ENCODE results near the gene GPATCH3. TPM values are rescaled to one million over a fixed set of nuclear protein-coding genes. Genes with fewer than 3 reads are reported as not detected.

GPATCH3 gene
- total and polyA plus RNA-seq, 2 experiments from 2014 or later = 6.3 to 9.3 TPM

- 82 to 89% methylated on average over 13 of the region's 13 CpGs for WGBS, 2 experiments (ENCODE audit: low coverage in 1 of 2, low lambda C conversion rate in 2 of 2, missing lambda C conversion rate in 2 of 2)
- Histone ChIP-seq H3K4me2 (ENCODE audit: unreplicated experiment) (no peak overlapping the region), H4K20me1 (ENCODE audit: insufficient read depth) (no peaks in the 10 kb centered on the region), H3K79me2 (ENCODE audit: insufficient read depth) (no peaks in the 10 kb centered on the region; the same call in 1 of the 2 replicates), H3K4me1 (ENCODE audit: insufficient read depth) (peaks cover 15% of the 10 kb centered on the region), H3K27me3 (replicated peaks; ENCODE audit: insufficient read depth) (no peaks in the 10 kb centered on the region), H3K9me2 (ENCODE audit: insufficient read depth) (no peaks in the 10 kb centered on the region), H3F3A (ENCODE audit: insufficient read depth) (peaks cover 23% of the 10 kb centered on the region), H2AFZ (no peak overlapping the region), H3K36me3 (ENCODE audit: low read depth) (peaks cover 4% of the 10 kb centered on the region; the same call in 1 of the 2 replicates), H3K27ac (no peak overlapping the region), H3K9me3 (ENCODE audit: low read depth) (no peaks in the 10 kb centered on the region), H3K4me3 (no peak overlapping the region), H3K9ac (no peak overlapping the region)
- no peak for DNase-seq
- TF ChIP-seq EZH2phosphoT487 (IDR thresholded peaks at IDR 0.05; ENCODE audit: insufficient read depth, low read depth) = no peak
- no peak for TF ChIP-seq EZH2 (IDR thresholded peaks at IDR 0.05; ENCODE audit: insufficient read depth, poor library complexity, severe bottlenecking)
- in situ Hi-C loops (cut with MboI) = no loop called here
Measured at GRCh38 chr1:26844424-26845196, 55.7 kb downstream of the GPATCH3 start.

Other genes with a start within 250 kb of the GPATCH3 start
- gene ARID1A, start 204.5 kb downstream of the GPATCH3 start, total RNA-seq (2014; rRNA removed; shearing (Covaris generic)) = 11.6 and 13.4 TPM in 2 replicates
- gene ARID1A, start 204.5 kb downstream of the GPATCH3 start, polyA plus RNA-seq (2016; fragmentation: Nextera tagmentation; extraction: Ambion mirVana) = 8.2 and 9.4 TPM in 2 replicates
- 28.9 and 31.0 TPM in 2 replicates for gene PIGV, start 112.5 kb downstream of the GPATCH3 start, total RNA-seq (2014; rRNA removed; shearing (Covaris generic))
- gene PIGV, start 112.5 kb downstream of the GPATCH3 start, polyA plus RNA-seq (2016; fragmentation: Nextera tagmentation; extraction: Ambion mirVana) = 20.4 and 21.5 TPM in 2 replicates
- gene ZDHHC18, start 73.8 kb downstream of the GPATCH3 start, total RNA-seq (2014; rRNA removed; shearing (Covaris generic)) = 11.6 and 12.8 TPM in 2 replicates
- 1.3 and 1.9 TPM in 2 replicates for gene ZDHHC18, start 73.8 kb downstream of the GPATCH3 start, polyA plus RNA-seq (2016; fragmentation: Nextera tagmentation; extraction: Ambion mirVana)
- not detected in 2 replicates for gene SFN, start 37.3 kb downstream of the GPATCH3 start, total RNA-seq (2014; rRNA removed; shearing (Covaris generic))
- not detected in 2 replicates for gene SFN, start 37.3 kb downstream of the GPATCH3 start, polyA plus RNA-seq (2016; fragmentation: Nextera tagmentation; extraction: Ambion mirVana)
- 11.9 and 12.1 TPM in 2 replicates for gene GPN2, start 10.2 kb downstream of the GPATCH3 start, total RNA-seq (2014; rRNA removed; shearing (Covaris generic))
- gene GPN2, start 10.2 kb downstream of the GPATCH3 start, polyA plus RNA-seq (2016; fragmentation: Nextera tagmentation; extraction: Ambion mirVana) = 26.3 and 27.9 TPM in 2 replicates
- gene NR0B2, start 13.5 kb upstream of the GPATCH3 start, total RNA-seq (2014; rRNA removed; shearing (Covaris generic)) = not detected in 2 replicates
- not detected in 2 replicates for gene NR0B2, start 13.5 kb upstream of the GPATCH3 start, polyA plus RNA-seq (2016; fragmentation: Nextera tagmentation; extraction: Ambion mirVana)
- 34.9 and 50.0 TPM in 2 replicates for gene NUDC, start 21.3 kb upstream of the GPATCH3 start, total RNA-seq (2014; rRNA removed; shearing (Covaris generic))
- gene NUDC, start 21.3 kb upstream of the GPATCH3 start, polyA plus RNA-seq (2016; fragmentation: Nextera tagmentation; extraction: Ambion mirVana) = 117 and 118 TPM in 2 replicates
- gene KDF1, start 60.0 kb upstream of the GPATCH3 start, total RNA-seq (2014; rRNA removed; shearing (Covaris generic)) = not detected in 2 replicates
- gene KDF1, start 60.0 kb upstream of the GPATCH3 start, polyA plus RNA-seq (2016; fragmentation: Nextera tagmentation; extraction: Ambion mirVana) = not detected in 2 replicates
- gene TRNP1, start 93.2 kb upstream of the GPATCH3 start, total RNA-seq (2014; rRNA removed; shearing (Covaris generic)) = 311 and 327 TPM in 2 replicates
- gene TRNP1, start 93.2 kb upstream of the GPATCH3 start, polyA plus RNA-seq (2016; fragmentation: Nextera tagmentation; extraction: Ambion mirVana) = 17.7 and 19.1 TPM in 2 replicates
- 0.76 and 0.89 TPM in 2 replicates for gene TENT5B, start 112.4 kb upstream of the GPATCH3 start, total RNA-seq (2014; rRNA removed; shearing (Covaris generic))
- gene TENT5B, start 112.4 kb upstream of the GPATCH3 start, polyA plus RNA-seq (2016; fragmentation: Nextera tagmentation; extraction: Ambion mirVana) = 1.2 TPM in 2 replicates

All from GM23248 (cell line).